Measurements from ENCODE around the gene SLC38A3.

- TF ChIP-seq CTCF (IDR thresholded peaks at IDR 0.05) (no peak), POLR2A (IDR thresholded peaks at IDR 0.05) (no peak)
Observed at GRCh38 chr3:50171540-50172301, 33.4 kb upstream of the SLC38A3 start.

Measured in esophagus squamous epithelium (tissue), 4 donors.